Measurements from ENCODE around the gene RFTN1.

RFTN1 gene

GRCh38 chr3:16523778-16524177, 10.3 kb upstream of the RFTN1 start:
- H3K79me2 ChIP-seq (ENCODE audit: control insufficient read depth, insufficient read depth, low read length): no peaks in the 10 kb centered on the region
- no peak overlapping the region for H3K18ac ChIP-seq (ENCODE audit: low read length)
- H4K5ac ChIP-seq (ENCODE audit: low read length): no peak overlapping the region
- no CpG with 5 or more reads among the region's 2 CpGs for WGBS (ENCODE audit: extremely low coverage, insufficient coverage, low lambda C conversion rate)
- H3K4me1 ChIP-seq (ENCODE audit: control insufficient read depth, low read depth, low read length): no peaks in the 10 kb centered on the region
- H4K8ac ChIP-seq (ENCODE audit: low read depth, low read length): no peak overlapping the region
- H2BK15ac ChIP-seq (replicated peaks; ENCODE audit: low read depth): no peak overlapping the region
- H2AK5ac ChIP-seq (ENCODE audit: low read length): no peak overlapping the region
- H3K56ac ChIP-seq (ENCODE audit: low read length): no peak overlapping the region
- no peaks in the 10 kb centered on the region for H3K36me3 ChIP-seq (ENCODE audit: control insufficient read depth, insufficient read depth, low read length)
- H3K23ac ChIP-seq (ENCODE audit: low read length): no peak overlapping the region
- DNase-seq: no peak
- no peak overlapping the region for H2BK120ac ChIP-seq (ENCODE audit: low read depth, low read length)
- no peak overlapping the region for H2BK5ac ChIP-seq (ENCODE audit: low read length)
- no peak overlapping the region for H3K9ac ChIP-seq (ENCODE audit: low read length)
- no peaks in the 10 kb centered on the region for H3K79me1 ChIP-seq (ENCODE audit: low read length)
- no peaks in the 10 kb centered on the region for H3K27me3 ChIP-seq (ENCODE audit: insufficient read depth, low read length, poor library complexity)
- H3K4ac ChIP-seq (ENCODE audit: low read depth, low read length): no peak overlapping the region
- no peak overlapping the region for H3K27ac ChIP-seq (ENCODE audit: low read depth, low read length)
- no peak overlapping the region for H3K4me2 ChIP-seq (ENCODE audit: low read length)
- no peak overlapping the region for H3K4me3 ChIP-seq (ENCODE audit: low read length)

- no peak overlapping the region for H2BK5ac ChIP-seq (ENCODE audit: low read length)
- no peak overlapping the region for H3K23ac ChIP-seq (ENCODE audit: low read length)
- H3K56ac ChIP-seq (ENCODE audit: low read length): no peak overlapping the region
- no peaks in the 10 kb centered on the region for H3K79me2 ChIP-seq (ENCODE audit: control insufficient read depth, insufficient read depth, low read length)
- H3K27me3 ChIP-seq (ENCODE audit: insufficient read depth, low read length, poor library complexity): no peaks in the 10 kb centered on the region
- no peak overlapping the region for H3K4me3 ChIP-seq (ENCODE audit: low read length)
- H3K27ac ChIP-seq (ENCODE audit: low read depth, low read length): no peak overlapping the region
- no peak overlapping the region for H3K18ac ChIP-seq (ENCODE audit: low read length)
- no peaks in the 10 kb centered on the region for H3K36me3 ChIP-seq (ENCODE audit: control insufficient read depth, insufficient read depth, low read length)
- H2BK120ac ChIP-seq (ENCODE audit: low read depth, low read length): no peak overlapping the region
- H3K4me1 ChIP-seq (ENCODE audit: control insufficient read depth, low read depth, low read length): no peaks in the 10 kb centered on the region
- no peaks in the 10 kb centered on the region for H3K79me1 ChIP-seq (ENCODE audit: low read length)
- no peak overlapping the region for H2BK15ac ChIP-seq (replicated peaks; ENCODE audit: low read depth)
- no peak overlapping the region for H4K8ac ChIP-seq (ENCODE audit: low read depth, low read length)
- H4K5ac ChIP-seq (ENCODE audit: low read length): no peak overlapping the region
- no peak overlapping the region for H3K4ac ChIP-seq (ENCODE audit: low read depth, low read length)
- H2AK5ac ChIP-seq (ENCODE audit: low read length): no peak overlapping the region
- no peak overlapping the region for H3K9ac ChIP-seq (ENCODE audit: low read length)
- H3K4me2 ChIP-seq (ENCODE audit: low read length): no peak overlapping the region
- no peak for DNase-seq
These were observed 9.3 kb upstream of the RFTN1 start for GRCh38 chr3:16522834-16523233.

- no peaks in the 10 kb centered on the region for H3K4me1 ChIP-seq (ENCODE audit: control insufficient read depth, low read depth, low read length)
- H4K8ac ChIP-seq (ENCODE audit: low read depth, low read length): no peak overlapping the region
- no CpG with 5 or more reads among the region's 5 CpGs for WGBS (ENCODE audit: extremely low coverage, insufficient coverage, low lambda C conversion rate)
- no peaks in the 10 kb centered on the region for H3K36me3 ChIP-seq (ENCODE audit: control insufficient read depth, insufficient read depth, low read length)
- no peak overlapping the region for H2BK120ac ChIP-seq (ENCODE audit: low read depth, low read length)
- no peak overlapping the region for H3K4ac ChIP-seq (ENCODE audit: low read depth, low read length)
- no peak for DNase-seq
- H3K79me1 ChIP-seq (ENCODE audit: low read length): no peaks in the 10 kb centered on the region
- H2AK5ac ChIP-seq (ENCODE audit: low read length): no peak overlapping the region
- no peaks in the 10 kb centered on the region for H3K27me3 ChIP-seq (ENCODE audit: insufficient read depth, low read length, poor library complexity)
- H2BK15ac ChIP-seq (replicated peaks; ENCODE audit: low read depth): no peak overlapping the region
- no peak overlapping the region for H3K9ac ChIP-seq (ENCODE audit: low read length)
- no peak overlapping the region for H4K5ac ChIP-seq (ENCODE audit: low read length)
- H2BK5ac ChIP-seq (ENCODE audit: low read length): no peak overlapping the region
- no peak overlapping the region for H3K4me3 ChIP-seq (ENCODE audit: low read length)
- no peak overlapping the region for H3K27ac ChIP-seq (ENCODE audit: low read depth, low read length)
- H3K4me2 ChIP-seq (ENCODE audit: low read length): no peak overlapping the region
- no peak overlapping the region for H3K18ac ChIP-seq (ENCODE audit: low read length)
- no peaks in the 10 kb centered on the region for H3K79me2 ChIP-seq (ENCODE audit: control insufficient read depth, insufficient read depth, low read length)
- H3K56ac ChIP-seq (ENCODE audit: low read length): no peak overlapping the region
- no peak overlapping the region for H3K23ac ChIP-seq (ENCODE audit: low read length)
These were observed 7.7 kb upstream of the RFTN1 start for GRCh38 chr3:16520970-16521881.

GRCh38 chr3:16520241-16520969, 6.9 kb upstream of the RFTN1 start:
- Histone ChIP-seq H3K4me2 (ENCODE audit: low read length) (no peak overlapping the region), H3K9ac (ENCODE audit: low read length) (no peak overlapping the region), H4K5ac (ENCODE audit: low read length) (no peak overlapping the region), H4K8ac (ENCODE audit: low read depth, low read length) (no peak overlapping the region), H3K4me1 (ENCODE audit: control insufficient read depth, low read depth, low read length) (no peaks in the 10 kb centered on the region), H3K27ac (ENCODE audit: low read depth, low read length) (no peak overlapping the region), H3K79me1 (ENCODE audit: low read length) (no peaks in the 10 kb centered on the region), H3K36me3 (ENCODE audit: control insufficient read depth, insufficient read depth, low read length) (no peaks in the 10 kb centered on the region), H2BK15ac (replicated peaks; ENCODE audit: low read depth) (no peak overlapping the region), H3K23ac (ENCODE audit: low read length) (peak overlapping the region; percentile 57), H2AK5ac (ENCODE audit: low read length) (no peak overlapping the region), H2BK120ac (ENCODE audit: low read depth, low read length) (no peak overlapping the region), H3K79me2 (ENCODE audit: control insufficient read depth, insufficient read depth, low read length) (no peaks in the 10 kb centered on the region), H3K27me3 (ENCODE audit: insufficient read depth, low read length, poor library complexity) (no peaks in the 10 kb centered on the region), H2BK5ac (ENCODE audit: low read length) (no peak overlapping the region), H3K4ac (ENCODE audit: low read depth, low read length) (no peak overlapping the region), H3K56ac (ENCODE audit: low read length) (no peak overlapping the region), H3K4me3 (ENCODE audit: low read length) (no peak overlapping the region), H3K18ac (ENCODE audit: low read length) (no peak overlapping the region)
- no CpG with 5 or more reads among the region's 6 CpGs for WGBS (ENCODE audit: extremely low coverage, insufficient coverage, low lambda C conversion rate)
- DNase-seq: peak; percentile 5

GRCh38 chr3:16516695-16517481, 3.4 kb upstream of the RFTN1 start:
- no CpG with 5 or more reads among the region's 6 CpGs for WGBS (ENCODE audit: extremely low coverage, insufficient coverage, low lambda C conversion rate)
- H3K4me3 ChIP-seq (ENCODE audit: low read length): no peak overlapping the region

More at GRCh38 chr3:16516695-16517481, 3.4 kb upstream of the RFTN1 start:
- Histone ChIP-seq H3K9ac (ENCODE audit: low read length) (no peak overlapping the region), H2BK120ac (ENCODE audit: low read depth, low read length) (no peak overlapping the region), H3K36me3 (ENCODE audit: control insufficient read depth, insufficient read depth, low read length) (no peaks in the 10 kb centered on the region), H3K4ac (ENCODE audit: low read depth, low read length) (no peak overlapping the region), H3K27ac (ENCODE audit: low read depth, low read length) (no peak overlapping the region), H3K27me3 (ENCODE audit: insufficient read depth, low read length, poor library complexity) (peaks cover 6% of the 10 kb centered on the region), H4K8ac (ENCODE audit: low read depth, low read length) (no peak overlapping the region), H2BK15ac (replicated peaks; ENCODE audit: low read depth) (no peak overlapping the region), H3K79me2 (ENCODE audit: control insufficient read depth, insufficient read depth, low read length) (no peaks in the 10 kb centered on the region), H3K23ac (ENCODE audit: low read length) (no peak overlapping the region), H3K18ac (ENCODE audit: low read length) (no peak overlapping the region), H4K5ac (ENCODE audit: low read length) (no peak overlapping the region), H3K56ac (ENCODE audit: low read length) (peak overlapping the region; percentile 53), H3K4me2 (ENCODE audit: low read length) (no peak overlapping the region), H3K4me1 (ENCODE audit: control insufficient read depth, low read depth, low read length) (no peaks in the 10 kb centered on the region), H2AK5ac (ENCODE audit: low read length) (no peak overlapping the region), H3K79me1 (ENCODE audit: low read length) (no peaks in the 10 kb centered on the region), H2BK5ac (ENCODE audit: low read length) (no peak overlapping the region)
- DNase-seq: peak; percentile 54
